ENCODE measurements around the gene ACAT1.
A peak's percentile ranks its signal among the peaks of the same experiment; 100 is the strongest.
"Not testable (repeated sequence)": the region's sequence is repeated elsewhere in the genome, so short reads cannot be mapped to it uniquely, and the experiment has no call there.

Gene ACAT1

GRCh38 chr11:108121274-108122155 lies at the start of gene ACAT1:
Gene ACAT1, plus strand, starts transcription at chr11:108121567. Its CDS starts 40 bp downstream, at chr11:108121607.
- DNase-seq (ENCODE audit: low spot score), result peak; percentile 95

DNA sequence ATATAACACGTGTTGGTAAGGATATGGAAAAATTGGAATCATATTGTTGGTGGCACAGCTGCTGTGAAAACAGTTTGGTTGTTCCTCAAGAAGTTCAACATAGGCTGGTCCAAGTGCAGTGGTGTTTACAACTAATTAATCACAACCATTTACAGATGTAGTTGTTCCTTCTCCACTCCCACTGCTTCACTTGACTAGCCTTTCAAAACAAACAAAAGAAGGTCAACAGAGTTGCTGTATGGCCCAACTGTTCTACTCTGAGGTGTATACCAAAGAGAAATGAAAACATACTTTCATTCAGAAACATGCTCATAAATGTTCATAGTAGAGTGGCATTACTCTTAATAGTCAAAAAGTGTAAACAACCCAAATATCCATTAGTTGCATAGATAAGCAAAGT lies 36.6 kb upstream of the ACAT1 start:
- DNase-seq (ENCODE audit: low spot score), result no peak

- no peak for DNase-seq (ENCODE audit: low spot score)
Observed at GRCh38 chr11:108085672-108086071, 35.7 kb upstream of the ACAT1 start.

DNA sequence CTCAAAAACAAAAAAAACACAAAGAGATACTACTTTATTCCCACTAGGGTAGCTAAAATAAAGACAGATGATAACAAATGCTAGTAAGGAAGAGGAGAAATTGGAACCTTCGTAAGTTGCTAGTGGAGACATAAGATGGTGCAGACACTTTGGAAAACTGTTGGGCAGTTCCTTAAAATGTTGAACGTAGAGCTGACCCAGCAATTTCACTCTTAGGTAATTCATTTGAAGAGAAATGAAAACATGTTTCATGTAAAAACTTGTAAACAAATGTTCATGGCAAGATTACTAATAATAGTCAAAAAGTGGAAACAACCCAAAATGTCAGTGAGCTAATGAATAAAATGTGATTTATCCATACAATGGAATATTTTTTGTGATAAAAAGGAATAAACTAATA lies 29.2 kb upstream of the ACAT1 start:
- no peak for DNase-seq (ENCODE audit: low spot score)

DNA sequence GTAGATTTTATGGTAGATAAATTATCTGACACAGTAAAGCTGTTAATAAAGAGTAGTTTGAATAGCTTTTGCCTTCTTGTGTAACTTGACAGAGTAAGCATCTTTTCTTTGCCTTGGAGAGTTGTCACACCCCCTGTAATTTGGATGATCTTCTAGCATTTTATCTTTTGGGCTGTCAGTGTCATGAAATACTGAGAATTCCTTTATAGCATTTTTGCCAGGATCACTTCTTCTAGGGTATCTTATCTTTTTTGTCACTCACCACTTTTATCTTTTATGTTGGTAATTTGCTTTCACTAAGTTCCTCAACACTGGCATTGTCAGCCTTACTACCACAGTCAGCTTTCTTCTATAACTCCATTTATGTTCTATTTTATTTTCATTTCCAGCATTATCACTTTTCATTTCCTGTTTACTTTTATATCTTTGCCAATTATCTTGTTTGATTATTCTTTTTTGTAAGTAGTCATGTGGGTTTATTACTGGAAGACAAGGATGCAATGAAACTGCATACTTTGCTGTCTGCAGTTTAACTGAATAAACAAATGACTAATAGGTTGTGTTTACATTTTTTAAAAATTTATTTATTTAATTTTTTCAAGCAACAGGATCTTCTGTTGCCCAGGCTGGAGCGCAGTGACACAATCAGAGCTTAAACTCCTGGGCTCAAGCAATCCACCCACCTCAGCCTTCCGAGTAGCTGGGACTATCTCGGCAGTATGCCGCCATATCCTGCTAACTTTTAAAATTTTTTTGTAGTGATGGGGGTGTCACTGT lies 28.1 kb upstream of the ACAT1 start:
- no peak for DNase-seq (ENCODE audit: low spot score)

DNA sequence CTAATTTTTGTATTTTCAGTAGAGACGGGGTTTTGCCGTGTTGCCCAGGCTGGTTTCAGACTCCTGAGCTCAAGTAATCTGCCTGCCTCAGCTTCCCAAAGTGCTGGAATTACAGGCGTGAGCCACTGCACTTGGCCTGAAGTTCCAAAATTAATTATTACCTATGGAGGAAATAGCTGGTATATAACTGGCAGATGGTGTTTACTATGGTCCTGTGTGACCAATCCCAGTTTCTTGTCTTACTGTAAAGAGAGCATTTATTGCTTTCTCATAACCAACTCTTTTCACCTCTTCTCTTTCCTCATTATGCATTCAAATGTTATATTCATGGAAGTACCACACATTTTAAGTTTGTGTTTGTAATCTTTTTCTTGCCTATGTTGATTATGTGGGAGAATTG lies 24.2 kb upstream of the ACAT1 start:
- no peak for DNase-seq (ENCODE audit: low spot score)

DNA sequence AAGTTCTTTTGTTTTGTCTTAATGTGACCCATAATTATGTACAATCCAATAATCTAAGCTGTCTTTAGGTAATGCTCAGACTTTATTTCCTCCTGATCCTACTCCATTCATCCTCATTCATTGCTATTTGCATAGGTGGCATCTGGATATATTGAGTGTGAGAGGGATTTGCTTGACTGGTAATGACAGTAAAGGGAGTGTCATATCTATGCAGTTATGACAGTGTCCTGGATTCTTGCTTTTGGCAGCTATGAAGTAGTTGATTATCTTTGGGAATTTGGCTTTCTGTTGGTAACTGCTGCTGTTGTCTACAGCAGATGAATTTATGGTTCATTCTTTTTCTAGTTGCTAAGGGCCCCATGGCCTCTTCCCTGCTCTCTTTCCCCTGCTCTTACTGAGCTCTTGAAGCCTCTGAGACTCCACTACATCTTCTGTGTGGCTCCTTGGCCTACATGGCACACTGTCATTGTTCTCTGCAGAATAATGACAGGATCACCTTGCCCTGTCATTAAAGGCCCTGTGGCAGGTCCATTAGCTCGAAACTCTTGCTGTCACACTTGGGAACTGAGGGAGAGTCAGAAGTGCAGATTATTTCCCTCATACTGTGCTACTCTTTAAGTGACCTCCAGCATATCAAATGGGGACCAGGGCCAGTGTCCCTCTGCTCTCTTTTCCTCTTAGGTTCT lies 20.1 kb upstream of the ACAT1 start:
- no peak for DNase-seq (ENCODE audit: low spot score)

DNA sequence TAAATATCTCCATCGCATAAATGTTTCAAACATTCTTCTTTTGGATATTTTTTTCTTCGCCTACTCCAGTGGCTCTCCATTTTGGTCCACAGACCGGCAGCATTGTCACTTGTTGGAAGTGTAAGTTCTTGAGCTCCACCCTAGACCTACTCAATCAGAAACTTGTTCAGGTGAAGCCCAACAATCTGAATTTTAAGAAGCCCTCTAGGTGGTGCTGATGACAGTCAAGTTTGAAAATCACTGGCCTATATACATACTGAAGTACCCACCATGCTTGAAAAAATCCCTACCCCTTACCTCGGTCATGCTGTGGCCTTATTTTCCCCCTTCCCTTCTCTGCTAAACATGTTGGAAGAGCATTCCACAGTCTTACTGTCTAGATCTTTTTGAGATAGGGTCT lies 10.2 kb upstream of the ACAT1 start:
- DNase-seq (ENCODE audit: low spot score), result no peak

DNA sequence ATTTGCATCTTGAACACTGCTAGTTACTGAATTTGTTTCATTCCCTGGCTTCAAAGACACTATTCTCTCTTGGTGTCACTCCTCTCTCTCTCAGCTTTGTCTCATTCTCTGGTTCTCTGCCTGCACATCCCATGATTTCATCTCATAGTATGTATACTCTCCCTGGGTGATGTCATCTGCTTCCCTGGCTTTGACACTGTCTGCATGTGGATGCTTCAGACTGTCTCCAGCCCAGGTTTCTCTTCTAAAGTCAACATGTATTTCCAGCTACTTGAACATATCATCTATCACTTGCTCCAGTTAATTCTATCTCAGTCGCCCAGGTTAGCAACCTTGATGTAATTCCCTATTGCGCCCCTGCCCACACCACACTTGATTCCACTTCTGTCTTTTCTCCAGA lies 9.3 kb upstream of the ACAT1 start:
- no peak for DNase-seq (ENCODE audit: low spot score)

DNA sequence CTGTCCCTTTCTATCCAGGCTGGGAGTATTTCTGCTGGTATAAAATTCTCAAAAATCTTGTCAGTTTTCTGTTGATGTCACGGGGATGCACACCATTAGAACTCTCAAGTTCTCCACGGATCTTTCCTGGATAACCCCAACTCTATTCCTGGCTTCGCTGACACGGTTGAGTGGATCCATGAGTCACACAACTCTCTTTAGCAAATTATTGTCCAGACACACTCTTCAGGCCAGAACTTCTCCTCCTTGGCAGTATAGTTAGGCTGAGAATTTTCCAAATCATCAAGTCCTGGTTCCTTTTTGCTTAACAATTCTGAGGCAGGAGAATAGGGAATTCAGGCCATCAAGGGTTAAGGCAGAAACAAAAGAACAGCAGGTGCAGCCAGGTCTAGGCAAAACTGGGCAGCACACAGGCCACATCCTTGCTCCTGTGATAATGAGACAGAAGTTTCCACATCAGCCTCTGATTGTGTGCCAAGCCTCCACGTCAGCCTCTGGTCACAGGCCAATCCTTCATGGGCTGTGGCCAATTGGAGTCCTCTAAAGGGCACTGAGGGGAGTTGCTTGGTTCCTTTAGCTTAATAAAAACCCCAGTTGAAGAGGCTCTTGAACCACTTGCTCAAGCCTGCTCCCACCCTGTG lies 5.7 kb upstream of the ACAT1 start:
- peak; percentile 86 for DNase-seq (ENCODE audit: low spot score)

- DNase-seq (ENCODE audit: low spot score), result peak; percentile 56
Observed at GRCh38 chr11:108117746-108118371, 3.5 kb upstream of the ACAT1 start.

DNA sequence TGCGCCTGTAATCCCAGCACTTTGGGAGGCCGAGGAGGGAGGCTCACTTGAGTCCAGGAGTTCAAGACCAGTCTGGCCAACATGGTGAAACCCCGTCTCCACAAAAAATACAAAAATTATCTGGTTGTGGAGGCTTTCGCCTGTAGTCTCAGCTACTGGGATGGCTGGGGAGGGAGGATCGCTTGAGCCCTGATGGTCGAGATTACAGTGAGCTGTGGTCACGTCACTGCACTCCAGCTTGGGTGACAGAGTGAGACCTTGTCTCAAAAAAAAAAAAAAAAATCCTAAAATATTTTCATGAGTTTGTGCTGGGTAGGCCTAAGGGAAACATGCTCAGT lies 462 bp upstream of the ACAT1 start:
- not testable (repeated sequence) for DNase-seq (ENCODE audit: low spot score)

DNA sequence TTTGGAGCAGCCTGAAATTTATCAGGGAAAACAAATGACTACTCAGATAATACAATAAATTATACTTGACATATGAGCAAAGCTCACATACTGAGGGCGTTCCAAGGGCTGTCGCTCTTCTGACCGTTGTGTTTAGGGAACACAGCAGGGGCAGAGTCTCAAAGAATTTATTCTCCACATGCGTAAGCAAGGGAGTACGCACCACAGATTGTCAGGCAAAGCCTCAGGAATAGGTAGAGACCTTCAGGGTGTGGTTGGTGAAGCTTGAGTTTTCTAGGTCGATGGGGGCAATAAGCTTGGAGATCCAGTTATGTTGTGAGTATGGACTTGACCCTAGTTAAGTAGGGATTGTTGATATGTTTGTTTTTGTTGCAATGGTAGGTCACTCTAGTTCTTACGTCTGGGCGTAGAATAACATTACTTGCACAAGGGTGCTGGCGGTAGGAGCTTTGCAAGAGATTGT lies 830 bp downstream of the ACAT1 start:
- DNase-seq (ENCODE audit: low spot score), result peak; percentile 29

- no peak for DNase-seq (ENCODE audit: low spot score)
Observed at GRCh38 chr11:108125096-108125495, 3.7 kb downstream of the ACAT1 start.

GRCh38 chr11:108128772-108129171 lies 7.4 kb downstream of the ACAT1 start:
- DNase-seq (ENCODE audit: low spot score), result no peak

- DNase-seq (ENCODE audit: low spot score), result no peak
Observed at GRCh38 chr11:108131993-108132392, 10.6 kb downstream of the ACAT1 start.

DNA sequence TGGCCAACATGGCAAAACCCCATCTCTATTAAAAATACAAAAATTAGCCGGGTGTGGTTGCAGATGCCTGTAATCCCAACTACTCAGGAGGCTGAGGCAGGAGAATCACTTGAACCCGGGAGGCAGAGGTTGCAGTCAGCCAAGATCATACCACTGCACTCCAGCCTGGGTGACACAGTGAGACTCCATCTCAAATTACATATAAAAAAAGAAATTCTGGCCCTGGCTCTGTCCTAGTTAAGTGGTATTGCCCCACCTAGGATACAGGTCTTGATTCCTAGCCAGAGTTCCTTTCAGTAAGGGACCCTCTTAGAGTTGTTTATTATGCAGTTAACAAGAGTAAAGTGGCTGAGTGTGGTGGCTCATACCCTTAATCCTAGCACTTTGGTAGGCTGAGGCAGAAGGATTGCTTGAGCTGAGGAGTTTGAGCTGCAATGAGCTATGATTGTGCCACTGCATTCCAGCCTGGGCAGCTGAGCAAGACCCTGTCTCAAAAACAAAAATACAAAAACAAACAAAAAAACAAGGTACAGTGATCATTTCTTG lies 11.7 kb downstream of the ACAT1 start:
- DNase-seq (ENCODE audit: low spot score), result not testable (repeated sequence)

DNA sequence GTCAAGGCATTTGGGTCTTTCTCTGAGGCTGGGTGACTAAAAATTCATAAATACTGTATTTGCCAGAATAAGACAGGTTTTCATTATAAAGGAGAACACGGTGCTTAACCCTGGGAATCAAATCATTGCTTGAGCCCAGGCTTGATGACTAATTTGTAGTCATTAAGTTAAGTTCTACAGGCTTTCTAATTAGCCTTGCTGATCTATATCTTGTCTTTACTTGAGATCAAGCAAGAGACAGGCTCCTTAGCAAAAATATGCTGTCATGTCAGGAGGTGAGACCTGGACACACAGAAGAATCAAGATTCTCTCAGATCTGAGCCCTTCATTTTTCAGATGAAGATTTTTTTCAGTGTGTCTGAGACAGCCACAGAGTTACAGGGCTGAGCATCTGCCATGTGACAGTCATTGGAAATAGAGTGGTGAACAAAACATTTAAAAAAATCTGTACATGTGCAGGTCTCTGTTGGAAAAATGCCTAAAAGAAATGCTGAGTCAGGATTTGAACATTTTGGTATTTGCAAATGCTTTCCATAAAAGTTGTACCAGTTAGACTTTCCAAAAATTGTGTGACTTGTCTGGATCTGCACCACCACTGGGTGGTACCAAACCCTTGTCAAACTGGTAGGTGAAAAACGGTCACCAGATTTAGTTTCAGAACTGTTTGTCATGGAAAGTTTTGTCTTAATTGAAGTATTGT lies 14.6 kb downstream of the ACAT1 start:
- no peak for DNase-seq (ENCODE audit: low spot score)

DNA sequence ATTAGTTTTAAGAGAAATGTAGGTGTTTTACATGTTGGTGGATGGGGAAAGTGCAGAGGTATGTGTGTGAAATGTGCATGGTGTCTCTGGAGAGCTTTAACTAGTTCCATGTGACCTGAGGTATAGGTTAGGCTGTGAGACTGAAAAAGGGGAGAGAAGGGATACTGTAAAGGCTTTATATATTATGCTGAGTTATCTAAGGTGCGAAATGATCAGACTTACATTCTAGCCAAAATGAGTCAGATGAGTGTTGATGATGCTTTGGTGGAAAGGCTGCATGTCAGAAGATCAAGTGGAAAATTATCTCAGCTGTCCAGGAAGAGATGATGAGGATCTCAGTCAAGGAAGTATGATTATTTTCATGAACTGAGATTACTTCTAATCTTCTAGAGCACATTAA lies 15.8 kb downstream of the ACAT1 start:
- DNase-seq (ENCODE audit: low spot score), result no peak

- no peak for DNase-seq (ENCODE audit: low spot score)
Observed at GRCh38 chr11:108142304-108142703, 20.9 kb downstream of the ACAT1 start.

GRCh38 chr11:108144615-108145014 lies 23.2 kb downstream of the ACAT1 start:
- no peak for DNase-seq (ENCODE audit: low spot score)

Measured in Ammon's horn (tissue), 1 donor.